PC-3 (cell line): ENCODE data around the gene GNAI1.

ENCODE experiments used
- CTCF ChIP-seq: fragments of 300-600 bp; sonication (generic); conservative IDR thresholded peaks from 2 replicates; pipeline ENCODE4 v1.5.1; 2017; ENCODE audit warnings: antibody characterized with exemption, low read depth, mild to moderate bottlenecking, low read length
- EZH2 ChIP-seq: fragments of 300-600 bp; sonication (generic); IDR thresholded peaks from one replicate; pipeline ENCODE4 v1.6.1; 2017; ENCODE audit warnings: antibody characterized with exemption, mild to moderate bottlenecking, low read length; ENCODE audit not compliant: unreplicated experiment
- EZH2phosphoT487 ChIP-seq: fragments of 300-600 bp; sonication (generic); IDR thresholded peaks from 2 replicates; pipeline ENCODE4 v1.6.1; 2018; ENCODE audit warnings: mild to moderate bottlenecking, antibody characterized with exemption, low read length, borderline replicate concordance

DNA sequence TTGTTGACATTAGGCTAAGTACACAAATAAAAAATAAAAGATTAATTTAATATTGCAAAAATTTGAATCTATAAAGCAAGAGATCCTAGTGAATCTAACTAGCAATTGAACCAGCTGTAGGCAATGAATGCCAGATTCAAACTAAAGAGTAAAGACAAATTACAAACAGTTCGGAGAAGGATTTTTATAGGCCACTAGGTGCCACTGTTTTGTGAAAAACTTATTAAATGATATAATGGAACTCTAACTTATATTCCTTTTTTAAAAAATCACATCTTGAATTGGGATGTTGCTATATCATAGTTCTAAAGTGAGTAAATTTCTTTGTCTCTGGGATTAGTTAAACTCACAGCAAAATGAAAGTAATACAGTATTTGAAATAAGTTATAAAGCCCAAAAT, 39.1 kb upstream of the GNAI1 start:
- TF ChIP-seq CTCF (peak; percentile 64), EZH2phosphoT487 (no peak), EZH2 (no peak)
